Measurements from ENCODE around the gene MSL3.

- TF ChIP-seq CTCF (IDR thresholded peaks at IDR 0.05; ENCODE audit: insufficient read depth, low read length), result no peak
- TF ChIP-seq POLR2AphosphoS5 (IDR thresholded peaks at IDR 0.05; ENCODE audit: low read depth), result no peak
- TF ChIP-seq REST (IDR thresholded peaks at IDR 0.05; ENCODE audit: insufficient replicate concordance, low read depth), result no peak
- TF ChIP-seq GABPA (IDR thresholded peaks at IDR 0.05; ENCODE audit: low read depth), result no peak
Observed at GRCh38 chrX:11728556-11728955, 29.5 kb upstream of the MSL3 start.
